COR-L47 (cell line): ENCODE measurements around the gene TTC9B.
"Not testable (repeated sequence)": the region's sequence is repeated elsewhere in the genome, so short reads cannot be mapped to it uniquely, and the experiment has no call there.

Experiments used
- DNase-seq: peaks from one replicate; lab custom pipeline; 2025; lab: John Stamatoyannopoulos, UW

TTC9B gene

GRCh38 chr19:40170303-40170989 is 47.7 kb downstream of the TTC9B start:
- DNase-seq = not testable (repeated sequence)

DNA sequence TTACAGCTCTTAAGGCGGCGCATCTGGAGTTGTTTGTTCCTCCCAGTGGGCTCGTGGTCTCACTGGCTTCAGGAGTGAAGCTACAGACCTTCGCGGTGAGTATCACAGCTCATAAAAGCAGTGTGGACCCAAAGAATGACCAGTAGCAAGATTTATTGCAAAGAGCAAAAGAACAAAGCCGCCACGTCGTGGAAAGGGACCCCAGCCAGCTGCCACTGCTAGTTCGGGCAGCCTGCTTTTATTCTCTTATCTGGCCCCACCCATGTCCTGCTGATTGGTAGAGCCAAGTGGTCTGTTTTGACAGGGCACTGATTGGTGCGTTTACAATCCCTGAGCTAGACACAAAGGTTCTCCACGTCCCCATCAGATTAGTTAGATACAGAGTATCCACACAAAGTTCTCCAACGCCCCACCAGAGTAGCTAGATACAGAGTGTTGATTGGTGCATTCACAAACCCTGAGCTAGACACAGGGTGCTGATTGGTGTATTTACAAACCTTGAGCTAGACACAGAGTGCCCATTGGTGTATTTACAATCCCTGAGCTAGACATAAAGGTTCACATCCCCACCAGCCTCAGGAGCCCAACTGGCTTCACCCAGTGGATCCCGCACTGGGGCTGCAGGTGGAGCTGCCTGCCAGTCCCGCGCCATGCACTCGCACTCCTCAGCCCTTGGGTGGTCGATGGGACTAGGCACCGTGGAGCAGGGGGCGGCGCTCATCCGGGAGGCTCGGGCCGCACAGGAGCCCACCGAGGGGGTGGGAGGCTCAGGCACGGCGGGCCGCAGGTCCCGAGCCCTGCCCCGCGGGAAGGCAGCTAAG is 48.5 kb downstream of the TTC9B start:
- not testable (repeated sequence) for DNase-seq
